Measurements from ENCODE around the gene PRSS21. TPM values are rescaled to one million over a fixed set of nuclear protein-coding genes. Genes with fewer than 3 reads are reported as not detected.

Gene PRSS21
- total and polyA plus RNA-seq, 3 donors from 2014 or later = 62.5 to 153 (median 130) TPM

GRCh38 chr16:2777231-2777902 is 39.7 kb upstream of the PRSS21 start, which contains the start of gene ELOB:
Gene ELOB, minus strand, starts transcription at chr16:2777280. Its CDS starts 41 bp downstream, at chr16:2777239.
- Histone ChIP-seq H3K4me3 (peak within 1 kb of the TSS; percentile 80 to 100), H3K9me3 (no peaks in the 10 kb centered on the region), H3K27ac (peak within 1 kb of the TSS; percentile 100), H3K27me3 (no peaks in the 10 kb centered on the region), H3K4me1 (peaks cover 19% of the 10 kb centered on the region), H3K36me3 (ENCODE audit: low read depth, missing control alignments) (no peaks in the 10 kb centered on the region)
- TF ChIP-seq CTCF (IDR thresholded peaks at IDR 0.05) (no peak), POLR2A (IDR thresholded peaks at IDR 0.05) (no peak)
- peak; percentile 86 for DNase-seq
- intact Hi-C loops (cut with DNase I; ENCODE audit: low total_unique reads) = no loop called here
- 0% methylated on average over 47 of the region's 70 CpGs; no CpG with 5 or more reads in 1 of the 2 donors for WGBS, 2 donors

- Histone ChIP-seq H3K27me3 (no peaks in the 10 kb centered on the region), H3K27ac (peak overlapping the region; percentile 100), H3K36me3 (ENCODE audit: low read depth, missing control alignments) (no peaks in the 10 kb centered on the region), H3K9me3 (no peaks in the 10 kb centered on the region), H3K4me3 (peak overlapping the region; percentile 80 to 100), H3K4me1 (peaks cover 19% of the 10 kb centered on the region)
- 8 to 16% methylated on average over 13 to 27 of the region's 27 CpGs for WGBS, 2 donors
- no peak for TF ChIP-seq POLR2A (IDR thresholded peaks at IDR 0.05)
- no peak for TF ChIP-seq CTCF (IDR thresholded peaks at IDR 0.05)
- peak; percentile 40 for DNase-seq
- intact Hi-C loops (cut with DNase I; ENCODE audit: low total_unique reads) = no loop called here
Measured at GRCh38 chr16:2777903-2778629, 39.0 kb upstream of the PRSS21 start.

- peaks cover 19% of the 10 kb centered on the region for H3K4me1 ChIP-seq
- TF ChIP-seq POLR2A (IDR thresholded peaks at IDR 0.05) = no peak
- no peak for TF ChIP-seq CTCF (IDR thresholded peaks at IDR 0.05)
- H3K27ac ChIP-seq = peak overlapping the region; percentile 100
- DNase-seq = no peak
- H3K36me3 ChIP-seq (ENCODE audit: low read depth, missing control alignments) = no peaks in the 10 kb centered on the region
- H3K4me3 ChIP-seq = peak overlapping the region in 1 of 2 donors; percentile 100
- 60 to 81% methylated on average over 1 to 12 of the region's 12 CpGs for WGBS, 2 donors
- intact Hi-C loops (cut with DNase I; ENCODE audit: low total_unique reads) = no loop called here
- H3K9me3 ChIP-seq = no peaks in the 10 kb centered on the region
- no peaks in the 10 kb centered on the region for H3K27me3 ChIP-seq
Measured at GRCh38 chr16:2778630-2778958, 38.4 kb upstream of the PRSS21 start.

GRCh38 chr16:2779151-2779920 is 37.7 kb upstream of the PRSS21 start:
- Histone ChIP-seq H3K36me3 (ENCODE audit: low read depth, missing control alignments) (no peaks in the 10 kb centered on the region), H3K27me3 (no peaks in the 10 kb centered on the region), H3K9me3 (no peaks in the 10 kb centered on the region), H3K4me1 (peaks cover 19% of the 10 kb centered on the region), H3K27ac (peak overlapping the region in 1 of 2 donors; percentile 100), H3K4me3 (no peak overlapping the region)
- intact Hi-C loops (cut with DNase I; ENCODE audit: low total_unique reads) = no loop called here
- WGBS, 2 donors = 43 to 74% methylated on average over 12 to 23 of the region's 23 CpGs
- DNase-seq = no peak
- TF ChIP-seq CTCF (IDR thresholded peaks at IDR 0.05) = no peak
- TF ChIP-seq POLR2A (IDR thresholded peaks at IDR 0.05) = no peak
